ENCODE results near the gene FRYL. TPM values are rescaled to one million over a fixed set of nuclear protein-coding genes. Genes with fewer than 3 reads are reported as not detected.

The FRYL gene
- total RNA-seq, 1 experiment from 2014 or later = 53.9 TPM

- no peak for DNase-seq
- no peaks in the 10 kb centered on the region for H4K20me1 ChIP-seq (ENCODE audit: insufficient read depth)
- H3K4me1 ChIP-seq (replicated peaks; ENCODE audit: insufficient read depth) = peaks cover 31% of the 10 kb centered on the region
- no peaks in the 10 kb centered on the region for H3K9me3 ChIP-seq (ENCODE audit: insufficient read depth, low read depth)
- H3K9me2 ChIP-seq (ENCODE audit: insufficient read depth) = no peaks in the 10 kb centered on the region
- H3K79me2 ChIP-seq (ENCODE audit: low read depth) = peaks cover 60% of the 10 kb centered on the region
- H3K27me3 ChIP-seq (ENCODE audit: insufficient read depth, low read depth) = no peaks in the 10 kb centered on the region
- TF ChIP-seq EZH2 (IDR thresholded peaks at IDR 0.05; ENCODE audit: low read depth) (no peak), CTCF (conservative IDR thresholded peaks at IDR 0.05) (no peak)
- ChIA-PET CTCF (no interaction called here), POLR2A (ENCODE audit: unreplicated experiment) (interaction anchor here (0.6 kb wide), 1 partner anchor 353 kb away, joined by 7 read pairs; the partner anchor contains the start of gene SLAIN2)
- no peak overlapping the region for H3K4me2 ChIP-seq
- no peak overlapping the region for H2AFZ ChIP-seq
- no peak overlapping the region for H3K4me3 ChIP-seq
- intact Hi-C loops (cut with micrococcal nuclease; ENCODE audit: unreplicated experiment) = loop anchor here (10.0 kb wide), 1 partner anchor 570 kb away; no protein-coding TSS in a partner anchor
- H3F3A ChIP-seq (ENCODE audit: insufficient read depth, low read depth) = peaks cover 31% of the 10 kb centered on the region
- H3K27ac ChIP-seq = no peak overlapping the region
- no TSS peak for BruUV-seq (replicated peaks)
- no peaks in the 10 kb centered on the region for H3K36me3 ChIP-seq (ENCODE audit: low read depth)
Observed at GRCh38 chr4:48694824-48695223, 85.3 kb downstream of the FRYL start.

GRCh38 chr4:48693856-48694574, 86.1 kb downstream of the FRYL start:
- Histone ChIP-seq H3K27me3 (ENCODE audit: insufficient read depth, low read depth) (no peaks in the 10 kb centered on the region), H3K36me3 (ENCODE audit: low read depth) (no peaks in the 10 kb centered on the region), H3K4me1 (replicated peaks; ENCODE audit: insufficient read depth) (peaks cover 23% of the 10 kb centered on the region), H3K4me3 (no peak overlapping the region), H3K4me2 (no peak overlapping the region), H4K20me1 (ENCODE audit: insufficient read depth) (no peaks in the 10 kb centered on the region), H2AFZ (no peak overlapping the region), H3K27ac (no peak overlapping the region), H3K79me2 (ENCODE audit: low read depth) (peaks cover 57% of the 10 kb centered on the region), H3K9me3 (ENCODE audit: insufficient read depth, low read depth) (no peaks in the 10 kb centered on the region), H3K9me2 (ENCODE audit: insufficient read depth) (no peaks in the 10 kb centered on the region), H3F3A (ENCODE audit: insufficient read depth, low read depth) (peaks cover 23% of the 10 kb centered on the region)
- CTCF ChIA-PET = no interaction called here
- POLR2A ChIA-PET (ENCODE audit: unreplicated experiment) = no interaction called here
- TF ChIP-seq EZH2 (IDR thresholded peaks at IDR 0.05; ENCODE audit: low read depth) (no peak), CTCF (conservative IDR thresholded peaks at IDR 0.05) (no peak)
- no peak for DNase-seq
- intact Hi-C loops (cut with micrococcal nuclease; ENCODE audit: unreplicated experiment) = loop anchor here (10.0 kb wide), 1 partner anchor 569 kb away; no protein-coding TSS in a partner anchor
- BruUV-seq (replicated peaks) = no TSS peak

- no peak overlapping the region for H3K4me3 ChIP-seq
- no peaks in the 10 kb centered on the region for H3K36me3 ChIP-seq (ENCODE audit: low read depth)
- no peak overlapping the region for H3K27ac ChIP-seq
- H2AFZ ChIP-seq = no peak overlapping the region
- H3K79me2 ChIP-seq (ENCODE audit: low read depth) = peaks cover 52% of the 10 kb centered on the region
- H3K9me2 ChIP-seq (ENCODE audit: insufficient read depth) = no peaks in the 10 kb centered on the region
- TF ChIP-seq EZH2 (IDR thresholded peaks at IDR 0.05; ENCODE audit: low read depth) (no peak), CTCF (conservative IDR thresholded peaks at IDR 0.05) (no peak)
- H3K4me2 ChIP-seq = no peak overlapping the region
- ChIA-PET POLR2A (ENCODE audit: unreplicated experiment) (no interaction called here), CTCF (no interaction called here)
- H4K20me1 ChIP-seq (ENCODE audit: insufficient read depth) = no peaks in the 10 kb centered on the region
- H3K9me3 ChIP-seq (ENCODE audit: insufficient read depth, low read depth) = no peaks in the 10 kb centered on the region
- BruUV-seq (replicated peaks) = no TSS peak
- no peaks in the 10 kb centered on the region for H3K27me3 ChIP-seq (ENCODE audit: insufficient read depth, low read depth)
- DNase-seq = no peak
- peaks cover 13% of the 10 kb centered on the region; the same call in 1 of the 2 replicates for H3F3A ChIP-seq (ENCODE audit: insufficient read depth, low read depth)
- intact Hi-C loops (cut with micrococcal nuclease; ENCODE audit: unreplicated experiment) = loop anchor here (10.0 kb wide), 1 partner anchor 568 kb away; no protein-coding TSS in a partner anchor
- peaks cover 12% of the 10 kb centered on the region for H3K4me1 ChIP-seq (replicated peaks; ENCODE audit: insufficient read depth)
Observed at GRCh38 chr4:48692897-48693296, 87.2 kb downstream of the FRYL start.

Data from PC-9 (cell line).